Measurements from ENCODE around the gene ROS1. TPM values are rescaled to one million over a fixed set of nuclear protein-coding genes. Genes with fewer than 3 reads are reported as not detected.
"Not testable (repeated sequence)": the region's sequence is repeated elsewhere in the genome, so short reads cannot be mapped to it uniquely, and the experiment has no call there.

Gene ROS1
- total and polyA plus RNA-seq, 2 donors (not counting 3 experiments of a cell fraction or from before 2014, with no cell fraction given) = not detected

- FAIRE-seq (no peak), DNase-seq (ENCODE audit: low read depth, low spot score) (no peak)
- Histone ChIP-seq H3K9me3 (replicated peaks; ENCODE audit: control insufficient read depth, insufficient read depth, low read length) (no peaks in the 10 kb centered on the region), H4K20me1 (replicated peaks; ENCODE audit: control insufficient read depth, extremely low read depth, insufficient read depth, low read length) (no peaks in the 10 kb centered on the region), H3K79me2 (ENCODE audit: control insufficient read depth, insufficient read depth, low read length) (no peaks in the 10 kb centered on the region), H3K36me3 (ENCODE audit: control insufficient read depth in 2 of 2, extremely low read depth in 1 of 2, insufficient read depth in 2 of 2, low read length in 2 of 2) (no peaks in the 10 kb centered on the region), H3K27me3 (ENCODE audit: control insufficient read depth in 2 of 2, insufficient read depth in 2 of 2, low read length in 2 of 2) (peaks cover 0 to 1% of the 10 kb centered on the region in 2 experiments), H3K4me3 (replicated peaks in 1 of 3; ENCODE audit: insufficient read depth in 1 of 3, low read depth in 1 of 3, low read length in 3 of 3) (no peak overlapping the region), H3K27ac (ENCODE audit: insufficient read depth, low read depth, low read length) (no peak overlapping the region), H3K9ac (replicated peaks; ENCODE audit: extremely low read depth, insufficient read depth, low read length) (no peak overlapping the region), H3K9me1 (replicated peaks; ENCODE audit: control insufficient read depth, extremely low read depth, insufficient read depth, low read length) (no peaks in the 10 kb centered on the region), H2AFZ (ENCODE audit: low read depth, low read length) (no peak overlapping the region), H3K4me2 (ENCODE audit: insufficient read depth, low read length) (no peak overlapping the region), H3K4me1 (ENCODE audit: control insufficient read depth, extremely low read depth, insufficient read depth, low read length) (no peaks in the 10 kb centered on the region)
- ChIA-PET POLR2A (no interaction called here), CTCF (no interaction called here)
- dilution Hi-C loops (cut with MboI; ENCODE audit: extremely low pct_ligation_motif_present, low sequenced_read_pairs) = no loop called here
- TF ChIP-seq MYC (IDR thresholded peaks at IDR 0.05; ENCODE audit: low read depth, low read length) (no peak), POLR2AphosphoS5 (IDR thresholded peaks at IDR 0.05; ENCODE audit: insufficient read depth, low read depth, low read length) (no peak), CTCF (IDR thresholded peaks at IDR 0.05; ENCODE audit: extremely low read depth in 1 of 2, insufficient read depth in 1 of 2, low read depth in 1 of 2, low read length in 2 of 2) (no peak), POLR2A (IDR thresholded peaks at IDR 0.05; ENCODE audit: low read depth, low read length) (no peak), MAX (IDR thresholded peaks at IDR 0.05; ENCODE audit: insufficient read depth, insufficient read length) (no peak), FOS (IDR thresholded peaks at IDR 0.05; ENCODE audit: borderline replicate concordance, insufficient read depth, low read length) (no peak), GATA2 (IDR thresholded peaks at IDR 0.05; ENCODE audit: insufficient read depth, insufficient read length, low read depth, low read length) (no peak), EZH2 (IDR thresholded peaks at IDR 0.05; ENCODE audit: borderline replicate concordance, low read depth, low read length, severe bottlenecking) (no peak), JUN (IDR thresholded peaks at IDR 0.05; ENCODE audit: borderline replicate concordance, insufficient read depth, insufficient read length, low read depth) (no peak)
- BruUV-seq (replicated peaks) = no TSS peak
- intact Hi-C loops (cut with micrococcal nuclease) = no loop called here
Measured at GRCh38 chr6:117253785-117254184, 172.0 kb downstream of the ROS1 start.

GRCh38 chr6:117244979-117245378 is 180.8 kb downstream of the ROS1 start:
- dilution Hi-C loops (cut with MboI; ENCODE audit: extremely low pct_ligation_motif_present, low sequenced_read_pairs); intact Hi-C loops (cut with micrococcal nuclease); H3K4me3 ChIP-seq (replicated peaks in 1 of 3; ENCODE audit: insufficient read depth in 1 of 3, low read depth in 1 of 3, low read length in 3 of 3); H3K9me1 ChIP-seq (replicated peaks; ENCODE audit: control insufficient read depth, extremely low read depth, insufficient read depth, low read length); H3K27ac ChIP-seq (ENCODE audit: insufficient read depth, low read depth, low read length); H3K9ac ChIP-seq (replicated peaks; ENCODE audit: extremely low read depth, insufficient read depth, low read length); CTCF ChIA-PET; H3K4me2 ChIP-seq (ENCODE audit: insufficient read depth, low read length); DNase-seq (ENCODE audit: low read depth, low spot score); H3K9me3 ChIP-seq (replicated peaks; ENCODE audit: control insufficient read depth, insufficient read depth, low read length); H3K4me1 ChIP-seq (ENCODE audit: control insufficient read depth, extremely low read depth, insufficient read depth, low read length); H2AFZ ChIP-seq (ENCODE audit: low read depth, low read length); H3K36me3 ChIP-seq (ENCODE audit: control insufficient read depth in 2 of 2, extremely low read depth in 1 of 2, insufficient read depth in 2 of 2, low read length in 2 of 2); H3K27me3 ChIP-seq (ENCODE audit: control insufficient read depth in 2 of 2, insufficient read depth in 2 of 2, low read length in 2 of 2); H3K79me2 ChIP-seq (ENCODE audit: control insufficient read depth, insufficient read depth, low read length); BruUV-seq (replicated peaks); POLR2A ChIA-PET; H4K20me1 ChIP-seq (replicated peaks; ENCODE audit: control insufficient read depth, extremely low read depth, insufficient read depth, low read length); FAIRE-seq: not testable (repeated sequence)

DNA sequence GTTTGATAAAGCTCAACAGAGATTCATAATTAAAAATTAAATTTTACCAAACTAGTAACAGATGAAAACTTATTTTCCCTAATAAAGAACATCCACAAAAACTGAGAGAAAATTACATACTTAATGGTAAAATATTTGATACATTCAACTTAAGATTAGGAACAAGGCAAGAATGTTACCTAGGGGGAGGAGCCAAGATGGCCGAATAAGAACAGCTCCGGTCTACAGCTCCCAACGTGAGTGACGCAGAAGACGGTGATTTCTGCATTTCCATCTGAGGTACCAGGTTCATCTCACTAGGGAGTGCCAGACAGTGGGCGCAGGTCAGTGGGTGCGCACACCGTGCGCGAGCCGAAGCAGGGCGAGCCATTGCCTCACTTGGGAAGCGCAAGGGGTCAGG is 181.2 kb downstream of the ROS1 start:
- H4K20me1 ChIP-seq (replicated peaks; ENCODE audit: control insufficient read depth, extremely low read depth, insufficient read depth, low read length); POLR2A ChIA-PET; intact Hi-C loops (cut with micrococcal nuclease); H3K27ac ChIP-seq (ENCODE audit: insufficient read depth, low read depth, low read length); dilution Hi-C loops (cut with MboI; ENCODE audit: extremely low pct_ligation_motif_present, low sequenced_read_pairs); H3K79me2 ChIP-seq (ENCODE audit: control insufficient read depth, insufficient read depth, low read length); H3K4me1 ChIP-seq (ENCODE audit: control insufficient read depth, extremely low read depth, insufficient read depth, low read length); BruUV-seq (replicated peaks); H3K9me1 ChIP-seq (replicated peaks; ENCODE audit: control insufficient read depth, extremely low read depth, insufficient read depth, low read length); DNase-seq (ENCODE audit: low read depth, low spot score); H3K4me3 ChIP-seq (replicated peaks in 1 of 3; ENCODE audit: insufficient read depth in 1 of 3, low read depth in 1 of 3, low read length in 3 of 3); H3K27me3 ChIP-seq (ENCODE audit: control insufficient read depth in 2 of 2, insufficient read depth in 2 of 2, low read length in 2 of 2); H2AFZ ChIP-seq (ENCODE audit: low read depth, low read length); H3K36me3 ChIP-seq (ENCODE audit: control insufficient read depth in 2 of 2, extremely low read depth in 1 of 2, insufficient read depth in 2 of 2, low read length in 2 of 2); H3K9ac ChIP-seq (replicated peaks; ENCODE audit: extremely low read depth, insufficient read depth, low read length); H3K9me3 ChIP-seq (replicated peaks; ENCODE audit: control insufficient read depth, insufficient read depth, low read length); H3K4me2 ChIP-seq (ENCODE audit: insufficient read depth, low read length); CTCF ChIA-PET; FAIRE-seq: not testable (repeated sequence)
